Activated B cell treated with CpG ODN at 0.5 μM for 24 hours (primary cell): ENCODE results near the gene ASCC1. TPM values are rescaled to one million over a fixed set of nuclear protein-coding genes. Genes with fewer than 3 reads are reported as not detected.

Source experiments
- ATAC-seq: fragments of 200-7000 bp; cut with Tn5 transposase; one replicate; pipeline ENCODE4 v1.10.0; 2021; ENCODE audit warnings: low read depth, mild to moderate bottlenecking, moderate library complexity
- CTCF ChIA-PET: fragments of 350-600 bp; sonication (Branson Sonifier 250); formaldehyde crosslinking; loops from one replicate; lab custom pipeline; 2021; ENCODE audit warnings: antibody characterized with exemption; lab: Charles Lee
- POLR2A ChIA-PET: fragments of 350-600 bp; sonication (Branson Sonifier 250); formaldehyde crosslinking; loops from one replicate; lab custom pipeline; 2021; ENCODE audit warnings: antibody characterized with exemption; lab: Charles Lee
- DNase-seq: peaks from one replicate; pipeline ENCODE4 v3.0.0; 2022
- H3K27ac Mint-ChIP-seq: one replicate; pipeline ENCODE4 v1.8.0; 2020; ENCODE audit warnings: mixed read lengths
- H3K27me3 Mint-ChIP-seq: one replicate; pipeline ENCODE4 v1.8.0; 2021; ENCODE audit warnings: mixed read lengths
- H3K36me3 Mint-ChIP-seq: one replicate; pipeline ENCODE4 v1.8.0; 2021; ENCODE audit warnings: low read depth, mixed read lengths
- H3K4me1 Mint-ChIP-seq: one replicate; pipeline ENCODE4 v1.8.0; 2021; ENCODE audit warnings: mixed read lengths
- H3K4me3 Mint-ChIP-seq: one replicate; pipeline ENCODE4 v1.8.0; 2020; ENCODE audit warnings: mild to moderate bottlenecking, mixed read lengths
- H3K9me3 Mint-ChIP-seq: one replicate; pipeline ENCODE4 v1.8.0; 2020; ENCODE audit warnings: mixed read lengths
- intact Hi-C: fragments of 100-400 bp; cut with micrococcal nuclease; formaldehyde crosslinking; loops from one replicate; pipeline ENCODE4 v1.15.1; 2024
- total RNA-seq: library from RNA; stranded (reverse); gene quantifications from 2 replicates; pipeline ENCODE4 v1.2.3, GENCODE V29; 2022
- TF ChIP-seq, protein P1 (sequence below): fragments of 200-600 bp; IDR thresholded peaks from one replicate; pipeline ENCODE4 v1.8.0; 2022; ENCODE audit warnings: antibody characterized with exemption, mild to moderate bottlenecking

ASCC1 gene
- total RNA-seq, 1 donor from 2014 or later, result 42.6 TPM

- intact Hi-C loops, result loop anchor here (1.0 kb wide), 4 partner anchors 25 to 175 kb away; no protein-coding TSS in a partner anchor
Measured at GRCh38 chr10:72223743-72224101, 7.6 kb upstream of the ASCC1 start.

DNA sequence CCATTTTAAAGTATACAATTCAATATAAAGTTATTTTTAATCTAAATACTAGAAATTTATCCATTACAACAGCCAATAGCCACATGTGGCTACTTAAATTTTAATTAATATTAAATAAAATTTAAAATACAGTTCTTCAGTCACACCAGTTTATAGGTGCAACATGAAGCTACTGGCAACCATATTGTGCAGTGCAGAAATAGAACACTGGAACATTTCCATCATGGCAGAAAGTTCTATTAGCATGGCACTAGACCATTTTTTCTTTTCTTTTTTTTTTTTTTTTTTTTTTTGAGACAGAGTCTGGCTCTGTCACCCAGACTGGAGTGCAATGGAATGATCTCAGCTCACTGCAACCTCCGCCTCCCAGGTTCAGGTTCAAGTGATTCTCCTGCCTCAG lies 5.2 kb upstream of the ASCC1 start:
- H3K4me1 Mint-ChIP-seq, result peaks cover 69% of the 10 kb centered on the region
- ATAC-seq, result no peak
- CTCF ChIA-PET, result interaction anchor here (0.6 to 3.4 kb wide), 5 partner anchors 76 to 327 kb away, joined by 4 to 25 read pairs (median 6); no protein-coding TSS in a partner anchor

More at GRCh38 chr10:72223743-72224101, 7.6 kb upstream of the ASCC1 start:
- Mint-ChIP-seq H3K27ac (peak overlapping the region; percentile 84), H3K4me3 (peak overlapping the region; percentile 59), H3K4me1 (peaks cover 67% of the 10 kb centered on the region), H3K27me3 (no peaks in the 10 kb centered on the region), H3K36me3 (peaks cover 48% of the 10 kb centered on the region), H3K9me3 (no peaks in the 10 kb centered on the region)
- ATAC-seq (peak; percentile 47), DNase-seq (no peak)
- ChIA-PET POLR2A (interaction anchor here (0.5 to 8.4 kb wide), 17 partner anchors 8 to 113 kb away, joined by 3 to 79 read pairs (median 9); partner anchors contain the start of genes ANAPC16 and DDIT4), CTCF (interaction anchor here (1.0 to 2.9 kb wide), 11 partner anchors 21 to 175 kb away, joined by 3 to 19 read pairs (median 6); partner anchors contain the start of gene DDIT4)
- TF ChIP-seq, protein P1, sequence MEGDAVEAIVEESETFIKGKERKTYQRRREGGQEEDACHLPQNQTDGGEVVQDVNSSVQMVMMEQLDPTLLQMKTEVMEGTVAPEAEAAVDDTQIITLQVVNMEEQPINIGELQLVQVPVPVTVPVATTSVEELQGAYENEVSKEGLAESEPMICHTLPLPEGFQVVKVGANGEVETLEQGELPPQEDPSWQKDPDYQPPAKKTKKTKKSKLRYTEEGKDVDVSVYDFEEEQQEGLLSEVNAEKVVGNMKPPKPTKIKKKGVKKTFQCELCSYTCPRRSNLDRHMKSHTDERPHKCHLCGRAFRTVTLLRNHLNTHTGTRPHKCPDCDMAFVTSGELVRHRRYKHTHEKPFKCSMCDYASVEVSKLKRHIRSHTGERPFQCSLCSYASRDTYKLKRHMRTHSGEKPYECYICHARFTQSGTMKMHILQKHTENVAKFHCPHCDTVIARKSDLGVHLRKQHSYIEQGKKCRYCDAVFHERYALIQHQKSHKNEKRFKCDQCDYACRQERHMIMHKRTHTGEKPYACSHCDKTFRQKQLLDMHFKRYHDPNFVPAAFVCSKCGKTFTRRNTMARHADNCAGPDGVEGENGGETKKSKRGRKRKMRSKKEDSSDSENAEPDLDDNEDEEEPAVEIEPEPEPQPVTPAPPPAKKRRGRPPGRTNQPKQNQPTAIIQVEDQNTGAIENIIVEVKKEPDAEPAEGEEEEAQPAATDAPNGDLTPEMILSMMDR, result no peak

GRCh38 chr10:72220637-72221036 lies 4.6 kb upstream of the ASCC1 start:
- H3K9me3 Mint-ChIP-seq, result no peaks in the 10 kb centered on the region
- H3K4me1 Mint-ChIP-seq, result peaks cover 71% of the 10 kb centered on the region
- DNase-seq, result no peak
- intact Hi-C loops, result no loop called here
- H3K36me3 Mint-ChIP-seq, result peaks cover 52% of the 10 kb centered on the region
- no peaks in the 10 kb centered on the region for H3K27me3 Mint-ChIP-seq
- no peak for ATAC-seq
- ChIA-PET POLR2A (interaction anchor here (0.5 to 7.1 kb wide), 12 partner anchors 39 to 828 kb away, joined by 3 to 210 read pairs (median 4); partner anchors contain the start of gene DDIT4), CTCF (interaction anchor here (0.6 to 3.4 kb wide), 5 partner anchors 77 to 326 kb away, joined by 4 to 25 read pairs (median 6); no protein-coding TSS in a partner anchor)
- TF ChIP-seq, protein P1, result no peak
- no peak overlapping the region for H3K4me3 Mint-ChIP-seq
- peak overlapping the region; percentile 94 for H3K27ac Mint-ChIP-seq

More for the DNA sequence above, 5.2 kb upstream of the ASCC1 start:
- Mint-ChIP-seq H3K27ac (no peak overlapping the region), H3K4me3 (no peak overlapping the region), H3K9me3 (no peaks in the 10 kb centered on the region), H3K27me3 (no peaks in the 10 kb centered on the region), H3K36me3 (peaks cover 49% of the 10 kb centered on the region)
- TF ChIP-seq, protein P1, result no peak
- POLR2A ChIA-PET, result interaction anchor here (0.5 to 3.5 kb wide), 14 partner anchors 34 to 827 kb away, joined by 3 to 46 read pairs (median 4); partner anchors contain the start of gene DDIT4
- intact Hi-C loops, result no loop called here
- DNase-seq, result no peak

- Mint-ChIP-seq H3K27me3 (no peaks in the 10 kb centered on the region), H3K27ac (peak overlapping the region; percentile 94), H3K36me3 (peaks cover 48% of the 10 kb centered on the region), H3K4me1 (peaks cover 76% of the 10 kb centered on the region), H3K4me3 (peak overlapping the region; percentile 83), H3K9me3 (no peaks in the 10 kb centered on the region)
- POLR2A ChIA-PET, result interaction anchor here (0.9 to 7.1 kb wide), 20 partner anchors 9 to 160 kb away, joined by 3 to 234 read pairs (median 8); partner anchors contain the start of gene DDIT4
- no peak for DNase-seq
- CTCF ChIA-PET, result interaction anchor here (0.8 to 3.4 kb wide), 12 partner anchors 13 to 323 kb away, joined by 3 to 15 read pairs (median 4); no protein-coding TSS in a partner anchor
- ATAC-seq, result no peak
- intact Hi-C loops, result loop anchor here (2.0 to 5.0 kb wide), 5 partner anchors 47 to 878 kb away; partner anchors contain the start of genes MCU and P4HA1
- TF ChIP-seq, protein P1, result no peak
Measured at GRCh38 chr10:72219235-72219814, 3.2 kb upstream of the ASCC1 start.
